Measurements from ENCODE around the gene MFSD1. TPM values are rescaled to one million over a fixed set of nuclear protein-coding genes. Genes with fewer than 3 reads are reported as not detected.
A peak's percentile ranks its signal among the peaks of the same experiment; 100 is the strongest.

Gene MFSD1
- total and polyA plus RNA-seq, 2 of the 13 experiments (the other 11 are each of a cell fraction or from before 2014, with no cell fraction given), result 17.3 to 37.9 TPM

- no peak for TF ChIP-seq HMGXB3 (CRISPR knock-in tag; IDR thresholded peaks at IDR 0.05; ENCODE audit: borderline replicate concordance)
These were observed 31.7 kb upstream of the MFSD1 start (continued) for GRCh38 chr3:158769952-158770740.

- Histone ChIP-seq H3K9me3 (ENCODE audit: low read length) (no peaks in the 10 kb centered on the region), H3K4me2 (ENCODE audit: low read depth, low read length) (no peak overlapping the region), H3K9ac (ENCODE audit: insufficient read depth, low read depth, low read length) (no peak overlapping the region), H3K4me3 (replicated peaks in 1 of 3; ENCODE audit: insufficient read depth in 1 of 3, low read depth in 2 of 3, low read length in 3 of 3) (no peak overlapping the region), H3K27ac (ENCODE audit: extremely low read length, insufficient read depth, low read length) (no peak overlapping the region), H3K79me2 (ENCODE audit: insufficient read depth, low read length) (no peaks in the 10 kb centered on the region), H3K27me3 (ENCODE audit: control insufficient read depth in 1 of 2, insufficient read depth in 2 of 2, low read length in 2 of 2) (no peaks in the 10 kb centered on the region), H3K36me3 (replicated peaks in 1 of 2; ENCODE audit: control insufficient read depth in 1 of 2, insufficient read depth in 2 of 2, low read length in 2 of 2) (no peaks in the 10 kb centered on the region), H3K4me1 (ENCODE audit: insufficient read depth, low read length) (peaks cover 58% of the 10 kb centered on the region), H2AFZ (ENCODE audit: low read length) (no peak overlapping the region), H4K20me1 (ENCODE audit: insufficient read depth, low read length) (no peaks in the 10 kb centered on the region)
- ATAC-seq, result no peak
- ChIA-PET POLR2A (no interaction called here), CTCF (ENCODE audit: low intra/inter-chr PET ratio, low total read pairs) (interaction anchor here (0.8 kb wide), 1 partner anchor 129 kb away, joined by 3 read pairs; no protein-coding TSS in a partner anchor)
- WGBS (ENCODE audit: low lambda C conversion rate), result 99% methylated on average over 4 of the region's 4 CpGs
- DNase-seq (ENCODE audit: low spot score), result no peak
- BruUV-seq (replicated peaks), result no TSS peak
- TF ChIP-seq CREB1 (IDR thresholded peaks at IDR 0.05) (0 out of 2 replicates have a peak, but pooled peaks have one; percentile 2), CREB1 (CRISPR knock-in tag; IDR thresholded peaks at IDR 0.05) (no peak), THAP11 (CRISPR knock-in tag; IDR thresholded peaks at IDR 0.05) (no peak), ATF7 (IDR thresholded peaks at IDR 0.05) (peak; percentile 60), ATF7 (CRISPR knock-in tag; IDR thresholded peaks at IDR 0.05) (no peak)
- in situ Hi-C loops (cut with HindIII; ENCODE audit: extremely low pct_ligation_motif_present, low pct_unique_long_range_greater_than_20kb) (no loop called here), intact Hi-C loops (cut with micrococcal nuclease; ENCODE audit: unreplicated experiment) (no loop called here)
- FAIRE-seq, result no peak
These were observed 31.0 kb upstream of the MFSD1 start for GRCh38 chr3:158770741-158771350.

Data from HepG2 (cell line).